Measurements from ENCODE around the gene FAM47A. TPM values are rescaled to one million over a fixed set of nuclear protein-coding genes. Genes with fewer than 3 reads are reported as not detected.

Gene FAM47A
- total RNA-seq, result not detected in 2 replicates

GRCh38 chrX:34132028-34132427 lies at the start of gene FAM47A:
FAM47A (minus strand) TSS chrX:34132314; CDS start chrX:34132278, 36 bp downstream.

Data from smooth muscle cell of the umbilical artery (primary cell).